Measurements from ENCODE around the gene OR9G4.

Gene OR9G4

GRCh38 chr11:56750190-56750589, 1.7 kb upstream of the OR9G4 start:
- DNase-seq (ENCODE audit: low read depth): no peak
- no peak for TF ChIP-seq CTCF (IDR thresholded peaks at IDR 0.05; ENCODE audit: control insufficient read depth, insufficient read depth, low read depth, low read length, missing control alignments)
- no peak overlapping the region for H3K4me3 ChIP-seq (ENCODE audit: control insufficient read depth, low read depth, low read length)

GRCh38 chr11:56740886-56741285, 7.6 kb downstream of the OR9G4 start:
- no peak for DNase-seq (ENCODE audit: low read depth)
- no peak for TF ChIP-seq CTCF (IDR thresholded peaks at IDR 0.05; ENCODE audit: control insufficient read depth, insufficient read depth, low read depth, low read length, missing control alignments)
- H3K4me3 ChIP-seq (ENCODE audit: control insufficient read depth, low read depth, low read length): no peak overlapping the region

- no peak overlapping the region for H3K4me3 ChIP-seq (ENCODE audit: control insufficient read depth, low read depth, low read length)
- DNase-seq (ENCODE audit: low read depth): no peak
- TF ChIP-seq CTCF (IDR thresholded peaks at IDR 0.05; ENCODE audit: control insufficient read depth, insufficient read depth, low read depth, low read length, missing control alignments): no peak
These were observed 8.4 kb downstream of the OR9G4 start for GRCh38 chr11:56740107-56740506.

GRCh38 chr11:56720513-56720912, 28.0 kb downstream of the OR9G4 start:
- DNase-seq (ENCODE audit: low read depth): no peak
- no peak overlapping the region for H3K4me3 ChIP-seq (ENCODE audit: control insufficient read depth, low read depth, low read length)
- TF ChIP-seq CTCF (IDR thresholded peaks at IDR 0.05; ENCODE audit: control insufficient read depth, insufficient read depth, low read depth, low read length, missing control alignments): no peak

- H3K4me3 ChIP-seq (ENCODE audit: control insufficient read depth, low read depth, low read length): no peak overlapping the region
- TF ChIP-seq CTCF (IDR thresholded peaks at IDR 0.05; ENCODE audit: control insufficient read depth, insufficient read depth, low read depth, low read length, missing control alignments): no peak
- DNase-seq (ENCODE audit: low read depth): no peak
These were observed 32.1 kb downstream of the OR9G4 start for GRCh38 chr11:56716379-56716854.

GRCh38 chr11:56714206-56714605, 34.3 kb downstream of the OR9G4 start:
- no peak for TF ChIP-seq CTCF (IDR thresholded peaks at IDR 0.05; ENCODE audit: control insufficient read depth, insufficient read depth, low read depth, low read length, missing control alignments)
- H3K4me3 ChIP-seq (ENCODE audit: control insufficient read depth, low read depth, low read length): no peak overlapping the region
- no peak for DNase-seq (ENCODE audit: low read depth)

GRCh38 chr11:56706486-56706885, 42.0 kb downstream of the OR9G4 start:
- no peak overlapping the region for H3K4me3 ChIP-seq (ENCODE audit: control insufficient read depth, low read depth, low read length)
- no peak for TF ChIP-seq CTCF (IDR thresholded peaks at IDR 0.05; ENCODE audit: control insufficient read depth, insufficient read depth, low read depth, low read length, missing control alignments)
- DNase-seq (ENCODE audit: low read depth): no peak

Measured in AG09309 (cell line).